ENCODE data around the gene ANAPC4. TPM values are rescaled to one million over a fixed set of nuclear protein-coding genes. Genes with fewer than 3 reads are reported as not detected.

Gene ANAPC4
- polyA plus RNA-seq, 1 donor (not counting 4 experiments of a cell fraction or from before 2014, with no cell fraction given) = 26.9 TPM

- Histone ChIP-seq H3K9me3 (ENCODE audit: control insufficient read depth, low read depth, low read length) (no peaks in the 10 kb centered on the region), H3K4me1 (ENCODE audit: control insufficient read depth, extremely low read depth, insufficient read depth, low read length) (peaks cover 20% of the 10 kb centered on the region), H4K20me1 (ENCODE audit: control insufficient read depth, extremely low read depth, insufficient read depth, low read length) (no peaks in the 10 kb centered on the region), H3K4me2 (ENCODE audit: control insufficient read depth, extremely low read depth, insufficient read depth, low read depth, low read length) (peak overlapping the region; percentile 52), H3K4me3 (ENCODE audit: control insufficient read depth in 2 of 3, extremely low read depth in 1 of 3, insufficient read depth in 2 of 3, low read depth in 1 of 3, low read length in 3 of 3) (no peak overlapping the region), H2AFZ (ENCODE audit: control insufficient read depth, low read length) (peak overlapping the region; percentile 79), H3K27me3 (ENCODE audit: control insufficient read depth, extremely low read depth, insufficient read depth, low read length) (no peaks in the 10 kb centered on the region), H3K36me3 (ENCODE audit: control insufficient read depth in 2 of 2, extremely low read depth in 1 of 2, insufficient read depth in 2 of 2, low read length in 2 of 2) (no peaks in the 10 kb centered on the region), H3K27ac (ENCODE audit: control insufficient read depth, insufficient read depth, low read length) (peak overlapping the region; percentile 59), H3K9ac (ENCODE audit: control insufficient read depth, extremely low read depth, insufficient read depth, low read length) (peak overlapping the region; percentile 44), H3K79me2 (ENCODE audit: control insufficient read depth, insufficient read depth, low read length) (no peaks in the 10 kb centered on the region), H3K9me1 (ENCODE audit: control insufficient read depth, extremely low read depth, insufficient read depth, low read length) (no peaks in the 10 kb centered on the region)
- dilution Hi-C loops (cut with MboI; ENCODE audit: extremely low pct_ligation_motif_present, low sequenced_read_pairs) = loop anchor here (25.0 kb wide), 1 partner anchor 314 kb away; no protein-coding TSS in a partner anchor
- TF ChIP-seq CTCF (optimal IDR thresholded peaks at IDR 0.05 in 1 of 3, IDR thresholded peaks at IDR 0.05 in 1 of 3, conservative IDR thresholded peaks at IDR 0.05 in 1 of 3; ENCODE audit: extremely low read depth in 1 of 3, insufficient read depth in 2 of 3, low read length in 3 of 3) = no peak
- no peak for TF ChIP-seq EZH2 (IDR thresholded peaks at IDR 0.05; ENCODE audit: low read length)
- DNase-seq (ENCODE audit: low read depth, low spot score) (peak; percentile 55), FAIRE-seq (peak; percentile 81)
Measured at GRCh38 chr4:25448379-25449109, 71.5 kb downstream of the ANAPC4 start.

- no peak for TF ChIP-seq EZH2 (IDR thresholded peaks at IDR 0.05; ENCODE audit: low read length)
- no peak for TF ChIP-seq CTCF (optimal IDR thresholded peaks at IDR 0.05 in 1 of 3, IDR thresholded peaks at IDR 0.05 in 1 of 3, conservative IDR thresholded peaks at IDR 0.05 in 1 of 3; ENCODE audit: extremely low read depth in 1 of 3, insufficient read depth in 2 of 3, low read length in 3 of 3)
- Histone ChIP-seq H4K20me1 (ENCODE audit: control insufficient read depth, extremely low read depth, insufficient read depth, low read length) (no peaks in the 10 kb centered on the region), H3K4me3 (ENCODE audit: control insufficient read depth in 2 of 3, extremely low read depth in 1 of 3, insufficient read depth in 2 of 3, low read depth in 1 of 3, low read length in 3 of 3) (no peak overlapping the region), H3K9me3 (ENCODE audit: control insufficient read depth, low read depth, low read length) (no peaks in the 10 kb centered on the region), H3K4me2 (ENCODE audit: control insufficient read depth, extremely low read depth, insufficient read depth, low read depth, low read length) (no peak overlapping the region), H3K9me1 (ENCODE audit: control insufficient read depth, extremely low read depth, insufficient read depth, low read length) (no peaks in the 10 kb centered on the region), H3K79me2 (ENCODE audit: control insufficient read depth, insufficient read depth, low read length) (no peaks in the 10 kb centered on the region), H3K27me3 (ENCODE audit: control insufficient read depth, extremely low read depth, insufficient read depth, low read length) (no peaks in the 10 kb centered on the region), H3K27ac (ENCODE audit: control insufficient read depth, insufficient read depth, low read length) (peak overlapping the region; percentile 59), H3K4me1 (ENCODE audit: control insufficient read depth, extremely low read depth, insufficient read depth, low read length) (peaks cover 20% of the 10 kb centered on the region), H3K36me3 (ENCODE audit: control insufficient read depth in 2 of 2, extremely low read depth in 1 of 2, insufficient read depth in 2 of 2, low read length in 2 of 2) (no peaks in the 10 kb centered on the region), H2AFZ (ENCODE audit: control insufficient read depth, low read length) (no peak overlapping the region), H3K9ac (ENCODE audit: control insufficient read depth, extremely low read depth, insufficient read depth, low read length) (peak overlapping the region; percentile 44)
- FAIRE-seq = peak; percentile 49
- dilution Hi-C loops (cut with MboI; ENCODE audit: extremely low pct_ligation_motif_present, low sequenced_read_pairs) = loop anchor here (25.0 kb wide), 1 partner anchor 313 kb away; no protein-coding TSS in a partner anchor
- DNase-seq (ENCODE audit: low read depth, low spot score) = no peak
Measured at GRCh38 chr4:25449270-25449669, 72.2 kb downstream of the ANAPC4 start.

Measured in keratinocyte (primary cell).